ENCODE data around the gene NMNAT2.
"Not testable (repeated sequence)": the region's sequence is repeated elsewhere in the genome, so short reads cannot be mapped to it uniquely, and the experiment has no call there.

The NMNAT2 gene

DNA sequence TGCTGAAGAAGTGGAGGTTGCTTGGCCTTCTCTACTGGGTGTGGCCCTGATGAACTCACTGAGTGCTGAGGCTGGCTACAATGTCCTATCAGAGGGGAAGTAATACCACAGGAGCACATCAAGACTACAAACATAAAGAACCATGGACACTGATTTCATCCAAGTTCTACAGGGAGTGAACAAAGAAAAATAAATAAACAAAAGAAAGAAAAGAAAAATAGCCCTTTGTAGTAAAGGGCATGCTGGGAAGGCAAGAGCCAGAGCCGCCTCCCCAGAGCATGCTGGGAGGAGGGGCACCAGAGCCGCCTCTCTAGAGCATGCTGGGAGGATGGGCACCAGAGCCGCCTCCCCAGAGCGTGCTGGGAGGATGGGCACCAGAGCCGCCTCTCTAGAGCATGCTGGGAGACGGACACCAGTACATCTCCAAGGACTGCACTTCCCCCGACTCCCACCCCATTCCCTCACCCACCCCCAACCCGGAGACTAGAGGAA, 166.2 kb downstream of the NMNAT2 start:
- DNase-seq = no peak

DNA sequence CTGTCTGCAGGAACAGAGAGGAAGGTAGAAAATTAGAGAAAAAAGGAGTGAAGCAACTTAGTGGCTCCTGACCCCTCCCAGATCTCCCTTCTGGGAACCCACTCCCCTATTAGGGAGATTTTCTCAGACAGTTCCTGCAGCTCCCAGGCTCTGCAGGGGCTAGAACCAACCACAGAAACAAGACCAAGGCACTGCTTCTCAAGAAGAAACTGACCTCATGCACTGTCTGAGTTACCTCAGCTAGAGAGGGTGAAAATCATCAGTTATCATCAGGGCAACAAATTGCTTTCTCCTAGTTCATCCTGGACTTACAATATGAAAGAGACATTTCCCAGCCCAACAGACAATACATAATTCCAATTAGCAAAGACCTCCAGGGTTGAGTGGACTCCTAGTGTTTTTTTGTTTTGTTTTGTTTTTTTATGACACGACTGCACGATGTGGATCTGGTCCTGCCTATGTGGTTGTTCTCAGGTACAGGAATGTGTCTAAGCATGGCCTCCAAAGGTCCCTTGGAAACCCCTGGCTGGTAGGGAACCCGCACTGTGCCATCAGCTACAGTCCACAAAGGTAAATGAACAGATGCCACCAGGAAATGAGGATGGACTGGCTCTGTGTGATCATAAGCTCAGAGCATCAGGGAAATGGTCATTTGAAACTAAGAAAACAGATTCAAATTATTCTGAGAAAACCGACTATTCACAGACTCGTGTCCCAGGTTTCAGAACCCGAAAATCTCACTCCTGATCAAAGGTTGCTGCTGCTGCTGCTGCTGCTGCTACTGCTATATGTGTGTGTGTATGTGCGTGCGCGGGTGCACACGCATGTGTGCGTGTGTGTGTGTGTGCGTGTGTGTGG, 166.8 kb downstream of the NMNAT2 start:
- DNase-seq = no peak

GRCh38 chr1:183249941-183250452, 168.2 kb downstream of the NMNAT2 start:
- no peak for DNase-seq

DNA sequence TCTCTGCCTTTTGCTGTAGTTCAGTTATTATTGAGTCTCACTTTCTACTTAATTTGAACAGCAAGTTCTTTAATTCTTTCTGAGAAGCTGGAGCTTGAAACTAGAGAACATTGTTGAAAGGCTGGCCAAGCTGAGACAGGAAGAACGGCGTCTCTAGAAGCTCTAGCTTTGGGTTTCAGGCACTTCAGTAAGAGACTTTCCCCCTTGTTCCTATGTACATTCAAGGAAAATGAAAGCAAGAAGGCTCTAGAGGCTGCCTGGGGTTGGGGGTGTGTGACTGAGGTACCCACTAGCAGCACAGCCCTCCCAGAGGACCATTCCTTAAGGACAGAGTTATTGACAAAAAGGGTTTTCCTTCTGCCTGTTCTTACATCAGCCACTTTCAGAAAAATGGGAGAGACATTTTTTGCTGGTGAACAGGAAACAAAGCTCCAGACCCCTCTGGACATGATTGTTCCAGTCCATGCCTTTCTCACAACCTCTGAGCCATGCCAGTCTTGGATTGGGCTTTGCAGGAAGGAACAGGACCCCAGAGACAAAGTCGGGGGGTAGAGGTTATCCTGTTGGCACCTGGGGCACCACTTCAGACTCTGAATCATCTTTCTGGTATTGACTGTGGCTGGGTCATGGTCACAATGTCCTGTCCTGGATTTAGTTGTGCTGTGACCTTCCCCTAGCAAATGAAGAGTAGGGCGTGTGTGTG, 169.0 kb downstream of the NMNAT2 start:
- DNase-seq = no peak

DNA sequence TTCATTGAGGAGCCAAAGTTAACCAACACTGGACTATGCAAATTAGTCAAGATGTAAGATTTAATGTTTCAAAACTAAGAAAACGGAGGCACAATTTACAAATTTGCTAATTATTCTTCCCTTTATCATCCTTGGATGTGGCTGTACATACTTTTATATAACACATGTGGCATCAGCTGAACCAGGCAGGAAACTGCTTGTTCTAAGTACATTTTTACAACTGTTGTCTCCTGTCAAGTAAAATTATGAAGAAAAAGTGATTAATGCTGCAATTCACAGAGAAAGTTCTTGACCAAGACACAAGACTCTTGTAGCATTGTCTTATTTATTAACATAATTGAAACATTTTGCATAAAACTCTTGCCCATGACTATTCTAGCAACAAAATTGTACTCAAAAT, 170.2 kb downstream of the NMNAT2 start:
- no peak for DNase-seq

DNA sequence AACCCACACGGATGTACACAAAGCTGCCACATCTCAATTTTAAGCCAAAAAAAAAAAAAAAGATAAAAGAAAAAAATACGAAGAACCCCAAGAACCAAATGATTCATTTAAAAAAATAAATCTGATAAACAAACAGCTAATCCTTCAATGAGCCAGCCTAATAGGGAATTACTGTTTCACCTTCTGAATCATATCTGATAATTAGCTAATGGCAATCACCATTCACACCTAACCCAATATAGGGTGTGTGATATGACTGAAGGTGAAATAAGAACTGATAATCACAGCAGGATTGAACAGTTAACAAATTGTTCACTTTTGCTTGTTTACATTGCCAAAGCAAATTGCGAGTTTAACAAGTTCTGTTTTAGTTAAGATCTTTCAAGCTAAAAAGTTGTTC, 170.7 kb downstream of the NMNAT2 start:
- no peak for DNase-seq

DNA sequence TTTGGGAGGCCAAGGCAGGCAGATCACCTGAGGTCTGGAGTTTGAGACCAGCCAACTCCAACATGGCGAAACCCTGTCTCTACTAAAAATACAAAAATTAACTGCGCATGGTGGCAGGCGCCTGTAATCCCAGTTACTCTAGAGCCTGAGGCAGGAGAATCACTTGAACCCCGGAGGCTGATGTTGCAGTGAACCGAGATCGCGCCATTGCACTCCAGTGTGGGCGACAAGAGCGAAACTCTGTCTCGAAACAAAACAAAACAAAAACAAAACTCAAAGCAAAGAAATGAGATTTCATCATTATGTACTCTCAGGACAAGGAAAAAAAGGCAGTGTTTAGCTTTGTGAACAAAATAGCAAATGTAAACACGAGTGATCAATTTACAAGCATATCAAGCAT, 171.1 kb downstream of the NMNAT2 start:
- DNase-seq = no peak

DNA sequence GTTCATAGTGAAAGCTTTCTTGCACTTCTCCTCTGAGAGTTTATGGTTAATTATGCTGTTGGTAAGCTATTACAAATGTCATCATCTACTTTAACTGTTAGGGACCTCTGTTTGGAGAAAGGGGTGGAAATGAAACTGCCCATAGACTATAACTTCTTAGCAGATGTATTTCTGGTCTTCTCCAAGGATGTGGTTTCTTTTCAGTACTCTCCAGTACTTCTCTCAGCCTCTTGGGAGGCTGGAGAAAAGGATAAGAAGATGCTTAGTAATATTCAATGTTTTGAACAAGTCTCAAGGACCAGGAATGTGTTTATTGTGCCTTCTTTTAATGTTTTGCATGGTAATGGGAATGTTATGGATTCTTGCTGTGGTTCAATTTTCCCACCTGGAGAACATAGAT, 171.7 kb downstream of the NMNAT2 start:
- no peak for DNase-seq

GRCh38 chr1:183245357-183245756, 172.8 kb downstream of the NMNAT2 start:
- no peak for DNase-seq

- no peak for DNase-seq
Observed at GRCh38 chr1:183244466-183244865, 173.7 kb downstream of the NMNAT2 start.

DNA sequence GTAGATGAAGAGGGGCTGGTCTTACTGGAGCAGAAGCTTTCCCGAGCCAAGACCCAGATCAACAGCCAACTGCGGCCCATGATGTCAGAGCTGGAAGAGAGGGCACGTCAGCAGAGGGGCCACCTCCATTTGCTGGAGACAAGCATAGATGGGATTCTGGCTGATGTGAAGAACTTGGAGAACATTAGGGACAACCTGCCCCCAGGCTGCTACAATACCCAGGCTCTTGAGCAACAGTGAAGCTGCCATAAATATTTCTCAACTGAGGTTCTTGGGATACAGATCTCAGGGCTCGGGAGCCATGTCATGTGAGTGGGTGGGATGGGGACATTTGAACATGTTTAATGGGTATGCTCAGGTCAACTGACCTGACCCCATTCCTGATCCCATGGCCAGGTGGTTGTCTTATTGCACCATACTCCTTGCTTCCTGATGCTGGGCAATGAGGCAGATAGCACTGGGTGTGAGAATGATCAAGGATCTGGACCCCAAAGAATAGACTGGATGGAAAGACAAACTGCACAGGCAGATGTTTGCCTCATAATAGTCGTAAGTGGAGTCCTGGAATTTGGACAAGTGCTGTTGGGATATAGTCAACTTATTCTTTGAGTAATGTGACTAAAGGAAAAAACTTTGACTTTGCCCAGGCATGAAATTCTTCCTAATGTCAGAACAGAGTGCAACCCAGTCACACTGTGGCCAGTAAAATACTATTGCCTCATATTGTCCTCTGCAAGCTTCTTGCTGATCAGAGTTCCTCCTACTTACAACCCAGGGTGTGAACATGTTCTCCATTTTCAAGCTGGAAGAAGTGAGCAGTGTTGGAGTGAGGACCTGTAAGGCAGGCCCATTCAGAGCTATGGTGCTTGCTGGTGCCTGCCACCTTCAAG, 174.8 kb downstream of the NMNAT2 start:
- DNase-seq = no peak

DNA sequence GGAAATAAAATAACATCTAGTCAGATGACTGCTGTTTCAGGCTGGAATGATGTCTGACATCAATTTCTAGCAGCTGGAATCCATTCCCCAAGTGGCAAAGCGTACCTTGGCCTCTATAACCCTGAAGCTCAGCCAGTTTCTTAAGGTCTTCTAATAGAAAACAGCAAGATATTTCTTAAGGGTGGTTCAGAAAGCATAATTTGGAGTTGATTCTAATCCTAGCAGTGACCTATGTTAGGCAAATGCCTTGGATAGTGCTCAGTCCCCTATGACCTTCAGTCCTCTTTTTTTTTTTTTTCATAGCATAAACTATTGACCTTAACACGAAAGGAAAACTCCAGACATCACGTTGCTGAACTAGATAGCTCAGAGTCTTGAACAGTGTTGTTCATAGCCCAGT, 175.6 kb downstream of the NMNAT2 start:
- no peak for DNase-seq

DNA sequence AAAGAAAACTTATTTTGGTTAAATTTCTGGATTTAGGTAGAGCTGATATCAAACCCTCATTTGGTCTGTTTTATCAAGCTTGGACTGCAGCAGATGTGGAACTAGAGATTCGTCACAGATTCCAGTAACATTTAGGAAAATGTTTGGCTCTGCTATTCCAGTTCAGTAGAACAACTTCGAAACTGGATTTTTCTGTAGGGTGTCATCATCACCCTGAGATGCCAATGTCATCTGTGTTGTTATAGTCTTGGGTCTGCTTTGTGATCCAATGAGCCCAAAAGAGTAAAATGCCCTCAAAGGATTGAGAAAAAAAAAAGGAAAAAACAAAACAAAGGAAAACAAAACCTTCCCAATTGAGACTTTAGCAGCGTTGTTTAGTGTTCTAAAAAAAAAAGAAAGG, 176.7 kb downstream of the NMNAT2 start:
- no peak for DNase-seq

- DNase-seq = not testable (repeated sequence)
Observed at GRCh38 chr1:183240853-183241252, 177.3 kb downstream of the NMNAT2 start.

GRCh38 chr1:183240526-183240825, 177.7 kb downstream of the NMNAT2 start:
- no peak for DNase-seq

GRCh38 chr1:183239793-183240525, 178.2 kb downstream of the NMNAT2 start:
- DNase-seq = no peak

DNA sequence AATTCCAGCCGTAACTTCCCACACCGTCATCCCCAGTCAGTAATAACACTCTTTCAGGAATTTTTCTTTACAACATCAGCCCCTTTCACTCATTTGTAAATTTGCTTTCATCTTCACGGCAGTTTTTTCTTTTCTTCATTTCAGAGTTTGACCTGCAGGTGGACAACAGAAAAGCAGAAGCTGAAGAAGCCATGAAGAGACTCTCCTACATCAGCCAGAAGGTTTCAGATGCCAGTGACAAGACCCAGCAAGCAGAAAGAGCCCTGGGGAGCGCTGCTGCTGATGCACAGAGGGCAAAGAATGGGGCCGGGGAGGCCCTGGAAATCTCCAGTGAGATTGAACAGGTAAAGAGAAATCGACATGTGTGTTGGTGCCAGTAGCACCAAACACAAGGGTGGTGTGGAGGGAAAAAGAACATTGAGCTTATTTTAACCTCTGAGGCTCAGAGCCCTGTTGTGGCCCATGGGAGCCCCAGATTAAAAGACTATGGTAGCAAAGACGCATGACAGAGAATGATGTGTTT, 178.9 kb downstream of the NMNAT2 start:
- no peak for DNase-seq

DNA sequence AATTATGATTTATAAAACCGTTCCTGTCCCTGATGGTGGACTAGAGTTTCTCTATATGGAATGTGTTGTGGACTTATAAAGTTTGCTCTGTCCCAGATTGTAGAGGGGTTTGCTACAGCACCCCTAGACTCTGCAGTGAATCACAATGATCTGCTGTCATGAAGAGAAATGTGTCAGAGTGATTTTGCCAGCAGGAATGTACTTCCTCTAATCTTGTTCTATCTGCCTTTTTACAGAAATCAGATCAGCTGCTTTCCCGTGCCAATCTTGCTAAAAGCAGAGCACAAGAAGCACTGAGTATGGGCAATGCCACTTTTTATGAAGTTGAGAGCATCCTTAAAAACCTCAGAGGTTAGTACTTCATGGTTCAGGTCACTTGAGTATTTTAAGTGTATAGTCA, 180.1 kb downstream of the NMNAT2 start:
- DNase-seq = no peak

- DNase-seq = no peak
Observed at GRCh38 chr1:183237046-183237445, 181.1 kb downstream of the NMNAT2 start.

- DNase-seq = no peak
Observed at GRCh38 chr1:183236158-183236725, 181.9 kb downstream of the NMNAT2 start.

- no peak for DNase-seq
Observed at GRCh38 chr1:183235503-183235902, 182.7 kb downstream of the NMNAT2 start.

All from stimulated activated CD4-positive, alpha-beta T cell treated with anti-CD3 and anti-CD28 coated beads, Interleukin-2, amount 100 ng/mL, for 24 hours (primary cell).